Right lobe of liver (tissue), 6 donors: ENCODE results near the gene CNOT8. TPM values are rescaled to one million over a fixed set of nuclear protein-coding genes. Genes with fewer than 3 reads are reported as not detected.

Source experiments
- ATAC-seq, 4 donors: fragments of 200-7000 bp; cut with Tn5 transposase; one replicate each; pipeline ENCODE4 v1.9.1; 2020; ENCODE audit warnings: mild to moderate bottlenecking in 4 of 4, moderate library complexity in 4 of 4
- DNase-seq, 3 donors: peaks; one replicate each; pipeline ENCODE4 v3.0.0-alpha.2; 2020
- H3K27ac ChIP-seq, 3 donors: fragments of 200-600 bp; one replicate each; pipeline ENCODE4 v1.8.0; 2022
- H3K27me3 ChIP-seq, 2 donors: fragments of 200-600 bp; one replicate each; pipeline ENCODE4 v1.8.0; 2022
- H3K36me3 ChIP-seq, 4 donors: fragments of 200-600 bp; sonication (generic) in 1 of 4; one replicate each; pipeline versions ENCODE4 v1.5.1 to v1.8.0; 2017 to 2022; ENCODE audit warnings: control low read depth in 1 of 4
- H3K4me1 ChIP-seq, 4 donors: fragments of 200-600 bp; sonication (generic) in 1 of 4; one replicate each; pipeline versions ENCODE4 v1.5.1 to v1.8.0; 2017 to 2022; ENCODE audit warnings: control low read depth in 1 of 4
- H3K4me3 ChIP-seq, 3 donors: fragments of 200-600 bp; one replicate each; pipeline ENCODE4 v1.8.0; 2022
- H3K9me3 ChIP-seq, 4 donors: fragments of 200-600 bp; sonication (generic) in 1 of 4; one replicate each; pipeline versions ENCODE4 v1.5.1 to v1.8.0; 2017 to 2022; ENCODE audit warnings: control low read depth in 1 of 4
- POLR2A ChIP-seq: fragments of 450-650 bp; IDR thresholded peaks from one replicate; pipeline ENCODE4 v1.6.1; 2017; ENCODE audit warnings: antibody characterized with exemption, mild to moderate bottlenecking
- WGBS: methylation state at CpG from one replicate; pipeline ENCODE4 v1.1.6; 2018; ENCODE audit warnings: low coverage, low lambda C conversion rate; ENCODE audit not compliant: insufficient coverage; ENCODE audit errors: missing lambda C conversion rate; 5-methylcytosine and 5-hydroxymethylcytosine counted together
- intact Hi-C, 2 donors: fragments of 100-400 bp; cut with DNase I; formaldehyde crosslinking; loops; one replicate each; pipeline versions ENCODE4 v1.11.2 to v1.14.1; 2022
- total RNA-seq, 6 experiments: library from RNA; depleted of rRNA in 2 of 6; stranded (reverse); fragments of >200 nt in 2 of 6; fragmentation: NEBNext Ultra II Directional in 3 of 6; extraction: Animal tissue kit (Norgen Biotek cat#: 25700) in 3 of 6; gene quantifications; one replicate each; pipeline versions ENCODE4 v1.1.0 to v1.2.4, GENCODE V29; 2016 to 2023
- TF ChIP-seq, protein P1 (sequence below), 4 donors: fragments of 200-600 bp in 3 of 4; fragments of 450-650 bp in 1 of 4; IDR thresholded peaks; one replicate each; pipeline versions ENCODE4 v1.5.1 to v1.8.0; 2016 to 2022; ENCODE audit warnings: antibody characterized with exemption in 4 of 4, mild to moderate bottlenecking in 2 of 4
- donor health status: DM: no; HTN: yes; CAD: no.
- donor health status: DM: no; HTN: no; CAD: no.
- donor health status: DM: no; HTN: no; CAD: no.
- donor health status: DM: no; HTN: yes; CAD: no.
- donor health status: DM: no; HTN: yes; CAD: no.

Gene CNOT8
- total RNA-seq, 6 experiments from 2014 or later, result 12.4 to 19.6 (median 16.5) TPM

DNA sequence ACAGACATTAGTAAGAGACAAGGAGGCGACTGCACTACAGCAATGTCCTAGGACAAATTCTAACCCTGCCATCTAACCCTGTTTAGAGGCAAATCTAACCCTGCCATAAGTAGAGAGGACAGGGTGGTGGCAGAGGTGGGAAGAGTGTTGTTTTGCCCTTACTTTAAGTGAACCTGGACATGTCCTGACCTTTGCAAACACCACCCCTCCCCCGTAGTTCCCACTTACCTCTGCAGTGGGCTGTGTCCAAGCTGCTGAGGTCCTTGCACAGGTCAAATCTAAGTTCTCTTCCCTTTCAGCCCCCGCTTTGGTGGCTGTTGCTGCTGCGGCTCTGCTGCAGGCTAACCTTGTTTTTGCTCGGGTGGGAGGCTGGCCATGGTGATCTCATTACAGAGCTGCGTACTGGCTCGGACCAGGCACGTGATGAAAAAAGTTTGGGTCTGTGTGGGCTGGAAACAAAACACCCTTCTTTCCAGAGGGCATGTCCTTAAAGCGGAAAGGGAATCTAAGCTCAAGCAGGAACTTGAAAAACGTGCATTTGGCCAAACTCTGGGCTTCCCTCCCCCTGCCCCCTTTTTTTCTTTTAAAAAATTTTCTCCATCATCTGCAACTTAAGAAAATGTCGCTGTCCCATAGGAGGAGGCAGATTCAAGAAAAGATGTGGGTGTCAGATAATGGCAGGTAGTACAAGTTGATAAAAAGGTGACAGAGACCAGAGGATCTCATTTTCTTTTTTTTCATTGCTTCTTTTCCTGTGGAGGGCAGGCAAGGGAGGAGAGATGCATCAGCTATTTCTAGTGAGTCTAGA, 8.0 kb upstream of the CNOT8 start, which contains the start of gene FAXDC2:
Gene FAXDC2, minus strand, starts transcription at position 349 of the 808 bp plus-strand sequence. CDS start 12,425 bp downstream, outside the sequence.
- Histone ChIP-seq H3K36me3 (no peaks in the 10 kb centered on the region), H3K4me3 (peak within 1 kb of the TSS; percentile 39 to 57 (median 51)), H3K27me3 (no peaks in the 10 kb centered on the region), H3K27ac (peak within 1 kb of the TSS; percentile 75 to 81 (median 77)), H3K9me3 (no peaks in the 10 kb centered on the region), H3K4me1 (peaks cover 0 to 12% (median 4%) of the 10 kb centered on the region in 4 donors)
- intact Hi-C loops, result loop anchor here in 1 of 2 donors (10.0 kb wide), 1 partner anchor 84 kb away; the partner anchor contains the start of gene GEMIN5
- ATAC-seq (peak; percentile 93 to 98 (median 96)), DNase-seq (peak; percentile 62 to 84 (median 82))
- WGBS, result 7% methylated on average over 10 of the region's 11 CpGs
- TF ChIP-seq POLR2A, result no peak
- TF ChIP-seq, protein P1, sequence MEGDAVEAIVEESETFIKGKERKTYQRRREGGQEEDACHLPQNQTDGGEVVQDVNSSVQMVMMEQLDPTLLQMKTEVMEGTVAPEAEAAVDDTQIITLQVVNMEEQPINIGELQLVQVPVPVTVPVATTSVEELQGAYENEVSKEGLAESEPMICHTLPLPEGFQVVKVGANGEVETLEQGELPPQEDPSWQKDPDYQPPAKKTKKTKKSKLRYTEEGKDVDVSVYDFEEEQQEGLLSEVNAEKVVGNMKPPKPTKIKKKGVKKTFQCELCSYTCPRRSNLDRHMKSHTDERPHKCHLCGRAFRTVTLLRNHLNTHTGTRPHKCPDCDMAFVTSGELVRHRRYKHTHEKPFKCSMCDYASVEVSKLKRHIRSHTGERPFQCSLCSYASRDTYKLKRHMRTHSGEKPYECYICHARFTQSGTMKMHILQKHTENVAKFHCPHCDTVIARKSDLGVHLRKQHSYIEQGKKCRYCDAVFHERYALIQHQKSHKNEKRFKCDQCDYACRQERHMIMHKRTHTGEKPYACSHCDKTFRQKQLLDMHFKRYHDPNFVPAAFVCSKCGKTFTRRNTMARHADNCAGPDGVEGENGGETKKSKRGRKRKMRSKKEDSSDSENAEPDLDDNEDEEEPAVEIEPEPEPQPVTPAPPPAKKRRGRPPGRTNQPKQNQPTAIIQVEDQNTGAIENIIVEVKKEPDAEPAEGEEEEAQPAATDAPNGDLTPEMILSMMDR (IDR thresholded peaks at IDR 0.05), result no peak

DNA sequence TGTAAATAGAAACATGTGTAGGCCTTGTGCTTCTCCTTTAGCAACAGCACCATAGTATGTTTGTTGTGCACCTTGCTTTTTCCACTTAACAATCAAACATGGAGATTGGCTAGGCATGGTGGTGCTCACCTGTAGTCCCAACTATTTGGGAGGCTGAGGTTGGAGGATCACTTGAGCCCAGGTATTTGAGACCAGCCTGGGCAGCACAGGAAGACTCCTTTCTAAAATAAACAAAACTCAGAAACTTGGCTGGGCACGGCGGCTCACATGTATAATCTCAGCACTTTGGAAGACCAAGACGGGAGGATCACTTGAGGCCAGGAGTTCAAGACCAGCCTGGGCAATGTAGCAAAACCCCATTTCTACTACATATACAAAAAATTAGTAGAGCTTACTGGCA, 7.1 kb upstream of the CNOT8 start:
- Histone ChIP-seq H3K4me1 (peaks cover 0 to 12% (median 4%) of the 10 kb centered on the region in 4 donors), H3K27me3 (no peaks in the 10 kb centered on the region), H3K4me3 (no peak overlapping the region), H3K9me3 (no peaks in the 10 kb centered on the region), H3K36me3 (no peaks in the 10 kb centered on the region), H3K27ac (peak overlapping the region in 2 of 3 donors; percentile 77 to 81)
- 77% methylated on average over 3 of the region's 3 CpGs for WGBS
- ATAC-seq, result no peak
- intact Hi-C loops, result loop anchor here in 1 of 2 donors (10.0 kb wide), 1 partner anchor 83 kb away; the partner anchor contains the start of gene GEMIN5
- TF ChIP-seq, protein P1 (IDR thresholded peaks at IDR 0.05), result no peak
- no peak for TF ChIP-seq POLR2A
- no peak for DNase-seq

DNA sequence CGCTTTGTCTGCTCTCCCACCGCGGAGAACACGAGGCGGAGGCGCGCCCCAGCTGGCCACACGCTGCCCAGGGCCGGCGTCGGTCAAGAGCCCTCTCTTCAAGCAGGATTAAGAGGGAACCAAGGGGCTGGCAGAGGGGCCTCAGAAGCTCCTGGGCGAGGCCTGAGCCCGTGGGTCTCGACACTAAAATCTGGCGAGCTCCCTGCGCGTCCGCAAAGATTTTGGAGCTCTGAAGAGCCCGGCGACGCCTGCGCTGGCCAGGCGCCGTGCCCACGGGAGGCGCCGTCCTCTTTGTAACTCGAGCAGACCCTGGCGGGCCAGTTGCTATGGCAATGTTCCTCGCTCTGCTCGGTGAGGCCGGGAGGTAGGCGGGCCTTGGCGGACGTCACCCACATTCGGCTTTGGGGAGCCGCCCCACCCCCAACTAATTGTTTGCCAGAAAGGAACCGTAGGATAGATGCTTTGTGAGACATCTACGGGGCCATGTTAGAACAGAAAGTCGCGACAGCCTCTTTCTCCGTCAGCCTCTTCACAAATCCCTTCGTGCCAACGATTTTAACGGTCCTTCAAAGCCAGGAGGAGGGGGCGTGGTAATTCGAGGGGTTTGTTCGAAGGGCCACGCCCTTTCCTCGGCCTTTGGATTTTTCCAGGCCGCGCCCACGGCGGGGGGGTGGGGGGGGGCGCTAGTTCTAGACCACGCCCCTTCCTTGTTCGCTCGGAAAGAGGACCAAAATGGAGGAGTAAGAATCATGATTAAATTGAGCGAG, 714 bp upstream of the CNOT8 start:
- no peaks in the 10 kb centered on the region for H3K9me3 ChIP-seq
- H3K27ac ChIP-seq, result peak overlapping the region; percentile 96 to 97 (median 97)
- H3K4me3 ChIP-seq, result peak overlapping the region; percentile 64 to 85 (median 80)
- H3K4me1 ChIP-seq, result peaks cover 0 to 35% (median 7%) of the 10 kb centered on the region in 4 donors
- H3K36me3 ChIP-seq, result no peaks in the 10 kb centered on the region
- TF ChIP-seq, protein P1 (IDR thresholded peaks at IDR 0.05), result peak in 2 of 4 donors; percentile 23 to 28
- TF ChIP-seq POLR2A, result peak; percentile 74
- intact Hi-C loops, result loop anchor here in 1 of 2 donors (10.0 kb wide), 1 partner anchor 77 kb away; the partner anchor contains the start of gene GEMIN5
- no peaks in the 10 kb centered on the region for H3K27me3 ChIP-seq
- peak; percentile 81 to 88 (median 85) for ATAC-seq
- DNase-seq, result peak; percentile 96 to 98 (median 97)
- 0% methylated on average over 13 of the region's 59 CpGs for WGBS
